Endothelial cell of umbilical vein (primary cell): ENCODE data around the gene MCRIP1.

Experiments
- EZH2 ChIP-seq: IDR thresholded peaks from 2 replicates; pipeline ENCODE4 v1.6.1; 2012; ENCODE audit warnings: borderline replicate concordance, low read depth, mild to moderate bottlenecking, moderate library complexity, low read length, inconsistent platforms; ENCODE audit not compliant: severe bottlenecking
- FOS ChIP-seq: IDR thresholded peaks from 2 replicates; pipeline ENCODE4 v1.6.1; 2011; ENCODE audit warnings: mild to moderate bottlenecking, low read length, moderate library complexity, borderline replicate concordance; ENCODE audit not compliant: insufficient read depth
- GATA2 ChIP-seq: IDR thresholded peaks from 2 replicates; pipeline ENCODE4 v1.7.0; 2011; ENCODE audit warnings: low read depth, mild to moderate bottlenecking, moderate library complexity, mixed read lengths, low read length; ENCODE audit not compliant: insufficient read length, insufficient read depth
- JUN ChIP-seq: IDR thresholded peaks from 2 replicates; pipeline ENCODE4 v1.6.1; 2011; ENCODE audit warnings: borderline replicate concordance, low read depth; ENCODE audit not compliant: insufficient read length, insufficient read depth
- MYC ChIP-seq: IDR thresholded peaks from one replicate; pipeline ENCODE4 v1.6.1; 2011; ENCODE audit warnings: mild to moderate bottlenecking, low read depth, low read length
- POLR2A ChIP-seq: IDR thresholded peaks from 2 replicates; pipeline ENCODE4 v1.6.1; 2012; ENCODE audit warnings: low read depth, mild to moderate bottlenecking, control low read depth, low read length
- POLR2AphosphoS5 ChIP-seq: IDR thresholded peaks from 2 replicates; pipeline ENCODE4 v1.6.1; 2012; ENCODE audit warnings: low read depth, mild to moderate bottlenecking, control low read depth, low read length, moderate library complexity; ENCODE audit not compliant: insufficient read depth
- TF ChIP-seq, protein P1 (sequence below), 2 donors: IDR thresholded peaks; 1 replicate in 1 of 2; 2 replicates in 1 of 2; pipeline ENCODE4 v1.5.1; 2011; ENCODE audit warnings: low read length in 2 of 2, mild to moderate bottlenecking in 2 of 2, moderate library complexity in 2 of 2, control low read depth in 1 of 2, inconsistent platforms in 1 of 2, low read depth in 1 of 2; ENCODE audit not compliant: insufficient read depth in 1 of 2; ENCODE audit errors: extremely low read depth in 1 of 2
- TF ChIP-seq, protein P2 (sequence below): IDR thresholded peaks from 2 replicates; pipeline ENCODE4 v1.6.1; 2011; ENCODE audit not compliant: insufficient read depth, insufficient read length

DNA sequence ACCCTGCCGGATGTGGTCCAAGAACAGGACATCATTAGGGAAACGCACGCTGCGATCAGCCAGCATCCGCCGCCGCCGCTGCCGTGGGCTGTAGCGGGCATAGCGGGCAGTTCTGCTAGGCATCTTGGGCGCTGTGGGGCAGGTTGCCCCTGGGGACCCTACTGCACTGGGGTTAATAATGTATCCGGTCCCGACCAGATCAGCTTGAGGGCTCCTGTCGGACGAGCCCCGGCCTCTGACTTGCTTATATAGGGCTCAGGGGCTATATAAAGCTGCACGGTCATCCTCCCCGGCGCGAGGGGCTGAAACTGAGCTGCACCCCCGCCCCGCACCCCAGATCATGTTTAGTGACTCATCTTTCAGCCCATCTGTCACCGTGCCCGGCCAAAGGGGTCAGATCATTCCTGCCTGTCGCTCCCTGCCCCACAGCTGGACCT lies 1.8 kb upstream of the MCRIP1 start, which contains the start of gene PPP1R27:
- TF ChIP-seq POLR2A = no peak
- TF ChIP-seq, protein P1, sequence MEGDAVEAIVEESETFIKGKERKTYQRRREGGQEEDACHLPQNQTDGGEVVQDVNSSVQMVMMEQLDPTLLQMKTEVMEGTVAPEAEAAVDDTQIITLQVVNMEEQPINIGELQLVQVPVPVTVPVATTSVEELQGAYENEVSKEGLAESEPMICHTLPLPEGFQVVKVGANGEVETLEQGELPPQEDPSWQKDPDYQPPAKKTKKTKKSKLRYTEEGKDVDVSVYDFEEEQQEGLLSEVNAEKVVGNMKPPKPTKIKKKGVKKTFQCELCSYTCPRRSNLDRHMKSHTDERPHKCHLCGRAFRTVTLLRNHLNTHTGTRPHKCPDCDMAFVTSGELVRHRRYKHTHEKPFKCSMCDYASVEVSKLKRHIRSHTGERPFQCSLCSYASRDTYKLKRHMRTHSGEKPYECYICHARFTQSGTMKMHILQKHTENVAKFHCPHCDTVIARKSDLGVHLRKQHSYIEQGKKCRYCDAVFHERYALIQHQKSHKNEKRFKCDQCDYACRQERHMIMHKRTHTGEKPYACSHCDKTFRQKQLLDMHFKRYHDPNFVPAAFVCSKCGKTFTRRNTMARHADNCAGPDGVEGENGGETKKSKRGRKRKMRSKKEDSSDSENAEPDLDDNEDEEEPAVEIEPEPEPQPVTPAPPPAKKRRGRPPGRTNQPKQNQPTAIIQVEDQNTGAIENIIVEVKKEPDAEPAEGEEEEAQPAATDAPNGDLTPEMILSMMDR (IDR thresholded peaks at IDR 0.05; ENCODE audit: extremely low read depth in 1 of 2, insufficient read depth in 1 of 2, low read depth in 1 of 2, low read length in 2 of 2) = no peak
- TF ChIP-seq JUN = no peak
- TF ChIP-seq EZH2 = no peak
- no peak for TF ChIP-seq POLR2AphosphoS5
- TF ChIP-seq, protein P2, sequence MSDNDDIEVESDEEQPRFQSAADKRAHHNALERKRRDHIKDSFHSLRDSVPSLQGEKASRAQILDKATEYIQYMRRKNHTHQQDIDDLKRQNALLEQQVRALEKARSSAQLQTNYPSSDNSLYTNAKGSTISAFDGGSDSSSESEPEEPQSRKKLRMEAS = no peak
- TF ChIP-seq FOS = no peak
- TF ChIP-seq MYC = no peak
- TF ChIP-seq GATA2 = no peak
